ENCODE results near the gene EHBP1.

GRCh38 chr2:62808554-62808953 is 103.0 kb downstream of the EHBP1 start:
- TF ChIP-seq FOXP2 (optimal IDR thresholded peaks at IDR 0.05; ENCODE audit: borderline replicate concordance, extremely low read depth, extremely low read length, insufficient read depth), result no peak
- TF ChIP-seq, protein P1, sequence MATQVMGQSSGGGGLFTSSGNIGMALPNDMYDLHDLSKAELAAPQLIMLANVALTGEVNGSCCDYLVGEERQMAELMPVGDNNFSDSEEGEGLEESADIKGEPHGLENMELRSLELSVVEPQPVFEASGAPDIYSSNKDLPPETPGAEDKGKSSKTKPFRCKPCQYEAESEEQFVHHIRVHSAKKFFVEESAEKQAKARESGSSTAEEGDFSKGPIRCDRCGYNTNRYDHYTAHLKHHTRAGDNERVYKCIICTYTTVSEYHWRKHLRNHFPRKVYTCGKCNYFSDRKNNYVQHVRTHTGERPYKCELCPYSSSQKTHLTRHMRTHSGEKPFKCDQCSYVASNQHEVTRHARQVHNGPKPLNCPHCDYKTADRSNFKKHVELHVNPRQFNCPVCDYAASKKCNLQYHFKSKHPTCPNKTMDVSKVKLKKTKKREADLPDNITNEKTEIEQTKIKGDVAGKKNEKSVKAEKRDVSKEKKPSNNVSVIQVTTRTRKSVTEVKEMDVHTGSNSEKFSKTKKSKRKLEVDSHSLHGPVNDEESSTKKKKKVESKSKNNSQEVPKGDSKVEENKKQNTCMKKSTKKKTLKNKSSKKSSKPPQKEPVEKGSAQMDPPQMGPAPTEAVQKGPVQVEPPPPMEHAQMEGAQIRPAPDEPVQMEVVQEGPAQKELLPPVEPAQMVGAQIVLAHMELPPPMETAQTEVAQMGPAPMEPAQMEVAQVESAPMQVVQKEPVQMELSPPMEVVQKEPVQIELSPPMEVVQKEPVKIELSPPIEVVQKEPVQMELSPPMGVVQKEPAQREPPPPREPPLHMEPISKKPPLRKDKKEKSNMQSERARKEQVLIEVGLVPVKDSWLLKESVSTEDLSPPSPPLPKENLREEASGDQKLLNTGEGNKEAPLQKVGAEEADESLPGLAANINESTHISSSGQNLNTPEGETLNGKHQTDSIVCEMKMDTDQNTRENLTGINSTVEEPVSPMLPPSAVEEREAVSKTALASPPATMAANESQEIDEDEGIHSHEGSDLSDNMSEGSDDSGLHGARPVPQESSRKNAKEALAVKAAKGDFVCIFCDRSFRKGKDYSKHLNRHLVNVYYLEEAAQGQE (IDR thresholded peaks at IDR 0.05; ENCODE audit: insufficient read depth in 1 of 2, low read depth in 2 of 2, low read length in 2 of 2), result no peak
- TF ChIP-seq POLR2AphosphoS5 (IDR thresholded peaks at IDR 0.05; ENCODE audit: low read depth, low read length), result no peak
- no peak for TF ChIP-seq TAF1 (IDR thresholded peaks at IDR 0.05; ENCODE audit: borderline replicate concordance, insufficient read depth, low read length)
- no peak for TF ChIP-seq SIN3A (IDR thresholded peaks at IDR 0.05; ENCODE audit: borderline replicate concordance, insufficient read depth, low read length)
